H9 (cell line): Measurements from ENCODE around the gene IWS1. TPM values are rescaled to one million over a fixed set of nuclear protein-coding genes. Genes with fewer than 3 reads are reported as not detected.

ENCODE experiments used
- DNase-seq: peaks from one replicate; pipeline ENCODE4 v3.0.0-alpha.2; 2017
- H2AFZ ChIP-seq: one replicate; pipeline ENCODE4 v1.6.1; 2013; ENCODE audit warnings: mild to moderate bottlenecking, low read length, control low read depth, moderate library complexity
- H2AK5ac ChIP-seq: 2 replicates; pipeline ENCODE4 v1.6.1; 2013; ENCODE audit warnings: low read length, control low read depth, mixed read lengths; ENCODE audit not compliant: insufficient read length
- H2BK120ac ChIP-seq: one replicate; pipeline ENCODE4 v1.6.1; 2013; ENCODE audit warnings: low read depth, mild to moderate bottlenecking, low read length, control low read depth, inconsistent platforms; ENCODE audit not compliant: poor library complexity, severe bottlenecking
- H2BK12ac ChIP-seq: 2 replicates; pipeline ENCODE4 v1.6.1; 2013; ENCODE audit warnings: low read length, control low read depth, mixed read lengths, low read depth; ENCODE audit not compliant: insufficient read length
- H2BK15ac ChIP-seq: 2 replicates; pipeline ENCODE4 v1.6.1; 2013; ENCODE audit warnings: low read depth, low read length, control low read depth
- H2BK20ac ChIP-seq: one replicate; pipeline ENCODE4 v1.6.1; 2013; ENCODE audit warnings: low read depth, mild to moderate bottlenecking, low read length, control low read depth, inconsistent platforms; ENCODE audit not compliant: poor library complexity, severe bottlenecking
- H2BK5ac ChIP-seq: 2 replicates; pipeline ENCODE4 v1.6.1; 2013; ENCODE audit warnings: low read length, control low read depth, mixed read lengths; ENCODE audit not compliant: insufficient read length
- H3K14ac ChIP-seq: 2 replicates; pipeline ENCODE4 v1.6.1; 2013; ENCODE audit warnings: low read length, control low read depth; ENCODE audit not compliant: insufficient read depth
- H3K18ac ChIP-seq: 2 replicates; pipeline ENCODE4 v1.6.1; 2013; ENCODE audit warnings: low read depth, mild to moderate bottlenecking, mixed read lengths, low read length, control low read depth; ENCODE audit not compliant: insufficient read length
- H3K23ac ChIP-seq: 2 replicates; pipeline ENCODE4 v1.6.1; 2013; ENCODE audit warnings: low read length, control low read depth, mixed read lengths, low read depth; ENCODE audit not compliant: insufficient read length
- H3K23me2 ChIP-seq: 2 replicates; pipeline ENCODE4 v1.6.1; 2013; ENCODE audit warnings: low read depth, mild to moderate bottlenecking, mixed read lengths, low read length, control low read depth; ENCODE audit not compliant: insufficient read length, poor library complexity, severe bottlenecking
- H3K27ac ChIP-seq: 2 replicates; pipeline ENCODE4 v1.5.1; 2013; ENCODE audit warnings: low read length, control low read depth, mixed read lengths, low read depth; ENCODE audit not compliant: insufficient read length
- H3K27me3 ChIP-seq: 2 replicates; pipeline ENCODE4 v1.6.1; 2013; ENCODE audit warnings: low read length, control low read depth, inconsistent platforms; ENCODE audit not compliant: insufficient read depth
- H3K4ac ChIP-seq: 2 replicates; pipeline ENCODE4 v1.6.1; 2013; ENCODE audit warnings: low read depth, mild to moderate bottlenecking, control low read depth, inconsistent platforms, low read length, moderate library complexity
- H3K4me1 ChIP-seq: 2 replicates; pipeline ENCODE4 v1.6.1; 2013; ENCODE audit warnings: low read length, control low read depth, inconsistent platforms; ENCODE audit not compliant: insufficient read depth
- H3K4me2 ChIP-seq: 2 replicates; pipeline ENCODE4 v1.6.1; 2013; ENCODE audit warnings: low read length, control low read depth, mixed read lengths; ENCODE audit not compliant: insufficient read length, insufficient read depth
- H3K56ac ChIP-seq: 2 replicates; pipeline ENCODE4 v1.6.1; 2013; ENCODE audit warnings: low read depth, mild to moderate bottlenecking, mixed read lengths, low read length, control low read depth; ENCODE audit not compliant: insufficient read length
- H3K79me1 ChIP-seq: 2 replicates; pipeline ENCODE4 v1.6.1; 2013; ENCODE audit warnings: low read depth, mild to moderate bottlenecking, moderate library complexity, low read length, control low read depth, inconsistent platforms; ENCODE audit not compliant: insufficient read depth, poor library complexity, severe bottlenecking
- H3K79me2 ChIP-seq: 2 replicates; pipeline ENCODE4 v1.6.1; 2013; ENCODE audit warnings: low read length, control low read depth, inconsistent platforms; ENCODE audit not compliant: insufficient read depth
- H3K9ac ChIP-seq: 2 replicates; pipeline ENCODE4 v1.6.1; 2013; ENCODE audit warnings: low read length, control low read depth, mixed read lengths; ENCODE audit not compliant: insufficient read length; ENCODE audit errors: extremely low read depth
- H3K9me3 ChIP-seq: one replicate; pipeline ENCODE4 v1.6.1; 2013; ENCODE audit warnings: low read depth, low read length, inconsistent platforms; ENCODE audit not compliant: control insufficient read depth
- H3T11ph ChIP-seq: one replicate; pipeline ENCODE4 v1.6.1; 2013; ENCODE audit warnings: mild to moderate bottlenecking, low read length, control low read depth, inconsistent platforms
- H4K20me1 ChIP-seq: one replicate; pipeline ENCODE4 v1.6.1; 2013; ENCODE audit not compliant: control insufficient read depth, insufficient read length, insufficient read depth
- H4K5ac ChIP-seq: 2 replicates; pipeline ENCODE4 v1.6.1; 2013; ENCODE audit warnings: low read depth, mild to moderate bottlenecking, mixed read lengths, low read length, control low read depth; ENCODE audit not compliant: insufficient read length
- H4K8ac ChIP-seq: replicated peaks from 2 replicates; pipeline ENCODE4 v1.6.1; 2013; ENCODE audit warnings: low read length, control low read depth, mixed read lengths, low read depth; ENCODE audit not compliant: insufficient read length
- H4K91ac ChIP-seq: 2 replicates; pipeline ENCODE4 v1.6.1; 2013; ENCODE audit warnings: low read depth, mild to moderate bottlenecking, moderate library complexity, mixed read lengths, low read length, control low read depth; ENCODE audit not compliant: insufficient read length
- H3K27ac Mint-ChIP-seq, 3 experiments: 2 replicates in 2 of 3; 3 replicates in 1 of 3; pipeline ENCODE4 v1.8.0; 2020 to 2021; ENCODE audit warnings: mixed read lengths in 3 of 3, mild to moderate bottlenecking in 1 of 3, moderate library complexity in 1 of 3
- H3K27me3 Mint-ChIP-seq: 2 replicates; pipeline ENCODE4 v1.8.0; 2021; ENCODE audit warnings: low read depth, mild to moderate bottlenecking, moderate library complexity, mixed read lengths
- H3K36me3 Mint-ChIP-seq, 3 experiments: 2 replicates in 2 of 3; 3 replicates in 1 of 3; pipeline ENCODE4 v1.8.0; 2020 to 2021; ENCODE audit warnings: low read depth in 3 of 3, mixed read lengths in 3 of 3; ENCODE audit not compliant: insufficient read depth in 1 of 3
- H3K4me1 Mint-ChIP-seq, 2 experiments: 2 replicates each; pipeline ENCODE4 v1.8.0; 2020; ENCODE audit warnings: mixed read lengths in 2 of 2
- H3K4me3 Mint-ChIP-seq, 2 experiments: 2 replicates in 1 of 2; 3 replicates in 1 of 2; pipeline ENCODE4 v1.8.0; 2020 to 2021; ENCODE audit warnings: mild to moderate bottlenecking in 2 of 2, mixed read lengths in 2 of 2, moderate library complexity in 1 of 2
- H3K9me3 Mint-ChIP-seq, 2 experiments: 2 replicates in 1 of 2; 3 replicates in 1 of 2; pipeline ENCODE4 v1.8.0; 2020; ENCODE audit warnings: mild to moderate bottlenecking in 2 of 2, mixed read lengths in 2 of 2, moderate library complexity in 1 of 2
- WGBS: extraction: QIAGEN DNeasy Blood & Tissue Kit; methylation state at CpG from one replicate; pipeline ENCODE4 v1.1.7; 2013; ENCODE audit warnings: missing lambda C conversion rate, low lambda C conversion rate, mixed read lengths; ENCODE audit not compliant: insufficient read length; ENCODE audit errors: extremely low coverage; 5-methylcytosine and 5-hydroxymethylcytosine counted together
- total RNA-seq: library from RNA; stranded (reverse); gene quantifications from 2 replicates; pipeline ENCODE4 v1.2.1, GENCODE V29; 2021
- TF ChIP-seq, protein P1 (sequence below): fragments of 200-600 bp; sonication (generic); conservative IDR thresholded peaks from 3 replicates; pipeline ENCODE4 v1.8.0; 2021; ENCODE audit warnings: antibody characterized with exemption, mild to moderate bottlenecking

Gene IWS1
- total RNA-seq, 1 experiment from 2014 or later = 66.2 TPM

DNA sequence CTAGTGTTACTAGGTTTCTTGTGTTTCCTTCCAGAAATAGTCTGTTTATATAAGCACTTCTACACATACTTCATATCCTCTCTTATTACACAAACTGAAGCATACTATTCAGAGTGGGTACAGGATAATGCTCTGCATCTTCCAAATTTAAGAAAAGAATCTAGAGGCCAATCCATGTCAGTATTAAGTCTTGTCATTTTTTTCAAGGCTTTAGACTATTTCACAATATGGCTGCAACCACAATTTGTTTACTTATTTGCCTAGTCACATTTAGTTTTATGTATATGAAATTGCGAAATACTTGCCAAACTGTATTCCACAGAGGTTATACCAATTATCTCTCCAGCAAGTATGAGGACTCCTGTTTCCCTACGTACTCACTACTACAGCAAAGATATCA lies 27.9 kb downstream of the IWS1 start:
- H3T11ph ChIP-seq = no peak overlapping the region
- no peak overlapping the region for H3K56ac ChIP-seq
- Mint-ChIP-seq H3K4me3 (no peak overlapping the region), H3K27ac (no peak overlapping the region; a peak in 1 of 7 replicates), H3K9me3 (no peaks in the 10 kb centered on the region), H3K4me1 (no peaks in the 10 kb centered on the region), H3K27me3 (no peaks in the 10 kb centered on the region), H3K36me3 (peaks cover 41 to 94% (median 86%) of the 10 kb centered on the region in 3 experiments; a peak in 6 of 7 replicates)
- no peaks in the 10 kb centered on the region for H3K79me1 ChIP-seq
- no peak overlapping the region for H4K91ac ChIP-seq
- no peak overlapping the region for H2AFZ ChIP-seq
- H3K79me2 ChIP-seq = no peaks in the 10 kb centered on the region
- H3K27ac ChIP-seq = no peak overlapping the region
- no peaks in the 10 kb centered on the region for H3K9me3 ChIP-seq
- no peak overlapping the region for H4K8ac ChIP-seq
- no peaks in the 10 kb centered on the region for H4K20me1 ChIP-seq
- H3K23ac ChIP-seq = no peak overlapping the region
- no peak overlapping the region for H2BK120ac ChIP-seq
- H3K4ac ChIP-seq = no peak overlapping the region
- TF ChIP-seq, protein P1, sequence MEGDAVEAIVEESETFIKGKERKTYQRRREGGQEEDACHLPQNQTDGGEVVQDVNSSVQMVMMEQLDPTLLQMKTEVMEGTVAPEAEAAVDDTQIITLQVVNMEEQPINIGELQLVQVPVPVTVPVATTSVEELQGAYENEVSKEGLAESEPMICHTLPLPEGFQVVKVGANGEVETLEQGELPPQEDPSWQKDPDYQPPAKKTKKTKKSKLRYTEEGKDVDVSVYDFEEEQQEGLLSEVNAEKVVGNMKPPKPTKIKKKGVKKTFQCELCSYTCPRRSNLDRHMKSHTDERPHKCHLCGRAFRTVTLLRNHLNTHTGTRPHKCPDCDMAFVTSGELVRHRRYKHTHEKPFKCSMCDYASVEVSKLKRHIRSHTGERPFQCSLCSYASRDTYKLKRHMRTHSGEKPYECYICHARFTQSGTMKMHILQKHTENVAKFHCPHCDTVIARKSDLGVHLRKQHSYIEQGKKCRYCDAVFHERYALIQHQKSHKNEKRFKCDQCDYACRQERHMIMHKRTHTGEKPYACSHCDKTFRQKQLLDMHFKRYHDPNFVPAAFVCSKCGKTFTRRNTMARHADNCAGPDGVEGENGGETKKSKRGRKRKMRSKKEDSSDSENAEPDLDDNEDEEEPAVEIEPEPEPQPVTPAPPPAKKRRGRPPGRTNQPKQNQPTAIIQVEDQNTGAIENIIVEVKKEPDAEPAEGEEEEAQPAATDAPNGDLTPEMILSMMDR = no peak
- no peak overlapping the region for H2AK5ac ChIP-seq
- H3K23me2 ChIP-seq = no peaks in the 10 kb centered on the region
- H2BK12ac ChIP-seq = no peak overlapping the region
- H3K4me2 ChIP-seq = no peak overlapping the region
- H2BK20ac ChIP-seq = no peak overlapping the region
- DNase-seq = no peak
- no peak overlapping the region for H3K14ac ChIP-seq
- WGBS = no CpG with 5 or more reads among the region's 2 CpGs
- H3K18ac ChIP-seq = no peak overlapping the region
- H3K4me1 ChIP-seq = no peaks in the 10 kb centered on the region
- H2BK15ac ChIP-seq = no peak overlapping the region
- H2BK5ac ChIP-seq = no peak overlapping the region
- no peak overlapping the region for H4K5ac ChIP-seq
- no peaks in the 10 kb centered on the region for H3K27me3 ChIP-seq
- no peak overlapping the region for H3K9ac ChIP-seq
